Naive thymus-derived CD4-positive, alpha-beta T cell (primary cell): ENCODE results near the gene CALCB. TPM values are rescaled to one million over a fixed set of nuclear protein-coding genes. Genes with fewer than 3 reads are reported as not detected.
"Not testable (repeated sequence)": the region's sequence is repeated elsewhere in the genome, so short reads cannot be mapped to it uniquely, and the experiment has no call there.

Experiments
- ATAC-seq: fragments of 150-1000 bp; cut with Tn5 transposase; 2 replicates; pipeline ENCODE4 v1.10.0; 2021; ENCODE audit warnings: mild to moderate bottlenecking, moderate library complexity
- CTCF ChIA-PET: fragments of 350-600 bp; sonication (Branson Sonifier 250); formaldehyde crosslinking; loops from one replicate; lab custom pipeline; 2021; ENCODE audit warnings: antibody characterized with exemption; lab: Charles Lee
- POLR2A ChIA-PET: fragments of 350-600 bp; sonication (Branson Sonifier 250); formaldehyde crosslinking; loops from one replicate; lab custom pipeline; 2021; ENCODE audit warnings: antibody characterized with exemption, inconsistent platforms; lab: Charles Lee
- DNase-seq, 9 donors: peaks; one replicate each; pipeline versions ENCODE4 v3.0.0 to v3.0.0-alpha.2; 2020 to 2022; ENCODE audit warnings: mixed read lengths in 1 of 9
- H3K27ac ChIP-seq: one replicate; pipeline ENCODE4 v1.7.0; 2013; ENCODE audit warnings: mild to moderate bottlenecking, low read depth, low read length, moderate library complexity
- H3K27me3 ChIP-seq, 2 donors: one replicate each; pipeline ENCODE4 v1.7.0; 2013; ENCODE audit warnings: low read length in 2 of 2, mild to moderate bottlenecking in 2 of 2, moderate library complexity in 2 of 2; ENCODE audit not compliant: control insufficient read depth in 2 of 2, insufficient read depth in 2 of 2
- H3K36me3 ChIP-seq, 3 experiments: 1 replicate in 2 of 3; 2 replicates in 1 of 3; pipeline ENCODE4 v1.7.0; 2013; ENCODE audit warnings: low read length in 3 of 3, mild to moderate bottlenecking in 3 of 3, moderate library complexity in 1 of 3; ENCODE audit not compliant: insufficient read depth in 3 of 3, control insufficient read depth in 2 of 3
- H3K4me1 ChIP-seq, 2 donors: one replicate each; pipeline ENCODE4 v1.7.0; 2013; ENCODE audit warnings: low read length in 2 of 2, mild to moderate bottlenecking in 2 of 2, moderate library complexity in 1 of 2; ENCODE audit not compliant: control insufficient read depth in 2 of 2, insufficient read depth in 2 of 2
- H3K4me3 ChIP-seq: 2 replicates; pipeline ENCODE4 v1.7.0; 2013; ENCODE audit warnings: mild to moderate bottlenecking, low read length
- H3K9me3 ChIP-seq, 3 experiments: 1 replicate in 2 of 3; 2 replicates in 1 of 3; pipeline ENCODE4 v1.7.0; 2013; ENCODE audit warnings: low read length in 3 of 3; ENCODE audit not compliant: control insufficient read depth in 2 of 3
- H3K27ac Mint-ChIP-seq, 9 donors: one replicate each; pipeline ENCODE4 v1.8.0; 2020 to 2022; ENCODE audit warnings: mixed read lengths in 9 of 9, mild to moderate bottlenecking in 8 of 9, moderate library complexity in 5 of 9, inconsistent platforms in 2 of 9
- H3K27me3 Mint-ChIP-seq, 5 donors: one replicate each; pipeline ENCODE4 v1.8.0; 2021 to 2022; ENCODE audit warnings: mixed read lengths in 5 of 5, mild to moderate bottlenecking in 1 of 5
- H3K36me3 Mint-ChIP-seq, 5 donors: one replicate each; pipeline ENCODE4 v1.8.0; 2020 to 2022; ENCODE audit warnings: mixed read lengths in 5 of 5, mild to moderate bottlenecking in 3 of 5, inconsistent platforms in 1 of 5
- H3K4me1 Mint-ChIP-seq, 7 donors: one replicate each; pipeline ENCODE4 v1.8.0; 2020 to 2022; ENCODE audit warnings: mixed read lengths in 7 of 7, mild to moderate bottlenecking in 3 of 7, inconsistent platforms in 1 of 7
- H3K4me3 Mint-ChIP-seq, 10 donors: one replicate each; pipeline ENCODE4 v1.8.0; 2020 to 2022; ENCODE audit warnings: mild to moderate bottlenecking in 10 of 10, mixed read lengths in 10 of 10, moderate library complexity in 6 of 10, inconsistent platforms in 2 of 10
- H3K9me3 Mint-ChIP-seq, 11 donors: one replicate each; pipeline ENCODE4 v1.8.0; 2020 to 2022; ENCODE audit warnings: mixed read lengths in 11 of 11, mild to moderate bottlenecking in 4 of 11, inconsistent platforms in 1 of 11, moderate library complexity in 1 of 11
- intact Hi-C, 2 donors: fragments of 100-400 bp; cut with micrococcal nuclease; formaldehyde crosslinking; loops; one replicate each; pipeline ENCODE4 v1.15.1; 2023
- polyA plus RNA-seq, 2 donors: library from polyadenylated mRNA; unstranded; fragments of 300-500 nt; fragmentation: Illumina TruSeq; gene quantifications; one replicate each; pipeline ENCODE4 v1.2.3, GENCODE V29; 2021
- total RNA-seq, 6 experiments: library from RNA in 5 of 6; stranded (reverse) in 5 of 6; gene quantifications; 1 replicate in 5 of 6; 2 replicates in 1 of 6; pipeline ENCODE4 v1.2.3 and lab custom pipeline; 2021 to 2026

The CALCB gene, protein sequence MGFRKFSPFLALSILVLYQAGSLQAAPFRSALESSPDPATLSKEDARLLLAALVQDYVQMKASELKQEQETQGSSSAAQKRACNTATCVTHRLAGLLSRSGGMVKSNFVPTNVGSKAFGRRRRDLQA
- total RNA-seq (1 to 10 TPM in 3 of 5 experiments, under 1 TPM in 2; 0.59 to 1.1 (median 1.0) TPM), polyA plus RNA-seq (under 1 TPM; 0.18 to 0.32 TPM), total RNA-seq (lab: John Stamatoyannopoulos, UW) (1.7 reads per million, percentile 7 among the genes with 10 or more reads in this experiment)

DNA sequence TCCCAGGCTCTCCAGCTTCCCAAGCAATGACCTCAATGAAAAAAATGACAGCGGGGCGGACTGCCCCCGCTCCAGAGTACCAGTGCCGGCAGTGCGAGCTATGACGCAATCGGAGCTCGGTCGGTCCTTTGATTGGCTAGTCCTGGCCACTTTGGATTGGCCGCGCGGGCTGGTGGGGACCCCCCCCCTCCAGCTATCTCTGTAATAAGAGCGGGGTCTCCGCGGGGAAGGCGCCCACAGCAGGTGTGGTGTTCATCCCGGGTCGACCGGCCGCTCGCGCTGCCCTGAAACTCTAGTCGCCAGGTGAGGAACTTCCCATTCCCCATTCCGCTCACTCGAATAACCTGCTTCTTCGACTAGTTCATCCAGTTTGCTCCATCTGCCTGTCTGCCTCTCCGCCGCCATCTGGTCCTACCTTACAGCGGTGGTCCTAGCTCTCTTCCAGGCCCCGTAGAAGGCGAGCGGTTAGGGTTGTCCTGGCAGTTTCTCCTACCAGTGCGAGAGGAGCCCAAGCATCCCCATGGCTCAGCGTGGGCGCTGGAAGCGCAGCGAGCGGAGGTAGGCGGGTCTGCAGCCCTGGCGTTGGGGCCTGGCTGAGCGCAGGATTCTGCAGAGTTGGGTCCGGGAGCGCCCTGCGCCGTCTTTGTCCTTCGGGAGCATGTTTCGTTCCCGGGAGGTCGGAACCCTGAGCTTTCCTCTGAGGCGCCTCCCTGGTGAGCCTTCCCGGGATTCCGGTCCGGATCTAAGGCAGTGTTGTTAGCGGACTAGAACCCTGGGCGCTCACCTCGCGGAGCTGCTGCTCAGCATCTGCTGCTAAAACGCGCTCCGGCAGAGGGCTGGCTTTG is at the start of gene CALCB:
TSS of gene CALCB (plus strand) at position 233 of the 845 bp plus-strand sequence. CDS start 1,126 bp downstream, outside the sequence.
- CTCF ChIA-PET = interaction anchor here (0.6 to 5.9 kb wide), 4 partner anchors 11 to 655 kb away, joined by 4 to 110 read pairs (median 5); no protein-coding TSS in a partner anchor

DNA sequence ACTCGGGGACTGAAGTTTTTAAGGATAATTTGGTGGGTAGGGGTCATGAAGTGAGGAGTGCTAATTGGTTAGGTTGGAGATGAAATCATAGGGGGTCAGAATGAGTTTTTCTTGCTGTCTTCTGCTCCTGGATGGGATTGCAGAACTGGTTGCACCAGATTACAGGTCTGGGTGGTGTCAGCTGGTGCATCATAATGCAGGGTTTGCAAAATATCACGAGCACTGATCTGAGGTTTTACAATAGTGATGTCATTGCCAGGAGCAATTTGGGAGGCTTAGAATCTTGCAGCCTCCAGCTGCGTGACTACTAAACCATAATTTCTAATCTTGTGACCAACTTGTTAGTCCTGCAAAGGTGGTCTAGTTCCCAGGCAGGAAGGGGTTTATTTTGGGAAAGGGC is 46.4 kb upstream of the CALCB start:
- Histone ChIP-seq H3K27me3 (no peaks in the 10 kb centered on the region), H3K4me3 (no peak overlapping the region), H3K9me3 (no peaks in the 10 kb centered on the region), H3K27ac (no peak overlapping the region), H3K4me1 (no peaks in the 10 kb centered on the region), H3K36me3 (no peaks in the 10 kb centered on the region)
- H3K4me1 Mint-ChIP-seq = peaks cover 0 to 5% (median 0%) of the 10 kb centered on the region in 7 donors
- H3K4me3 Mint-ChIP-seq = no peak overlapping the region
- peaks cover 0 to 1% (median 0%) of the 10 kb centered on the region in 5 donors for H3K36me3 Mint-ChIP-seq
- peaks cover 0 to 5% (median 0%) of the 10 kb centered on the region in 11 donors for H3K9me3 Mint-ChIP-seq
- DNase-seq (no peak), ATAC-seq (no peak)
- peaks cover 0 to 36% (median 16%) of the 10 kb centered on the region in 5 donors for H3K27me3 Mint-ChIP-seq
- POLR2A ChIA-PET = no interaction called here
- intact Hi-C loops = no loop called here
- no peak overlapping the region for H3K27ac Mint-ChIP-seq
- CTCF ChIA-PET = no interaction called here

More for the DNA sequence above, at the start of gene CALCB:
- H3K4me1 Mint-ChIP-seq = peaks cover 12 to 23% (median 17%) of the 10 kb centered on the region in 7 donors
- H3K4me1 ChIP-seq = peaks cover 6 to 14% of the 10 kb centered on the region in 2 donors
- peaks cover 11 to 44% (median 14%) of the 10 kb centered on the region in 5 donors for H3K27me3 Mint-ChIP-seq
- H3K4me3 Mint-ChIP-seq = peak within 1 kb of the TSS; percentile 76 to 95 (median 86)
- no peaks in the 10 kb centered on the region for H3K36me3 ChIP-seq
- intact Hi-C loops = loop anchor here (1.0 to 10.0 kb wide), 9 partner anchors 99 to 1609 kb away; partner anchors contain the start of genes PSMA1 (in 2 of the 2), BTBD10 (in 1 of the 2), FAR1 (in 1 of the 2) and RRAS2 (in 1 of the 2)
- POLR2A ChIA-PET = interaction anchor here (1.1 to 1.2 kb wide), 2 partner anchors 167 to 755 kb away, joined by 3 to 5 read pairs; no protein-coding TSS in a partner anchor
- peaks cover 4% of the 10 kb centered on the region in 2 donors for H3K27me3 ChIP-seq
- ATAC-seq (no peak), DNase-seq (peak in 7 of 9 donors; percentile 5 to 50 (median 17))
- peaks cover 0 to 19% (median 8%) of the 10 kb centered on the region in 11 donors for H3K9me3 Mint-ChIP-seq
- H3K9me3 ChIP-seq = no peaks in the 10 kb centered on the region
- peak within 1 kb of the TSS; percentile 41 for H3K4me3 ChIP-seq
- H3K36me3 Mint-ChIP-seq = peaks cover 0 to 7% (median 4%) of the 10 kb centered on the region in 5 donors
- H3K27ac Mint-ChIP-seq = peak within 1 kb of the TSS in 4 of 9 donors; percentile 29 to 86 (median 56)
- H3K27ac ChIP-seq = no peak within 1 kb of the TSS

DNA sequence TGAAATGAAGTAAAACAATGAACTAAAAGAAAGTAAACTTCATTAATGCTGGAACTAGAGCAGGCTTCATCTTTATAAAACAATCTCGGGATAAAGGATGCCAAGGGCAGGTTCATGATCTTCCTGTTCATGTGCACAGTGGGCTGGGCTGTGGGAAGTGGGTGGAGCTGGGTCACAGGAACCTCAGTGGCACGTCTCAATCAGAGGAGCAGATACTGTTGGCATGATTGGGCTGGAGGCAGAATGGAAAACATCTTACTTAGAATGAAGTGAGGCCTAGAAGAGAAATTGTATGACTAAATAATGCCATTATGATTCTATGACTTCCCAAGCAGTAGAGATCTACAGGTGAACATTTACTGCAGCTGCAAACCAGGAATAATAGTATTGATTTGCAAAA is 45.4 kb upstream of the CALCB start:
- Mint-ChIP-seq H3K36me3 (no peaks in the 10 kb centered on the region), H3K4me3 (no peak overlapping the region), H3K27me3 (peaks cover 0 to 37% (median 15%) of the 10 kb centered on the region in 5 donors), H3K4me1 (peaks cover 0 to 5% (median 0%) of the 10 kb centered on the region in 7 donors), H3K27ac (no peak overlapping the region), H3K9me3 (peaks cover 0 to 5% (median 0%) of the 10 kb centered on the region in 11 donors)
- H3K4me3 ChIP-seq = no peak overlapping the region
- H3K27me3 ChIP-seq = no peaks in the 10 kb centered on the region
- no peaks in the 10 kb centered on the region for H3K4me1 ChIP-seq
- H3K9me3 ChIP-seq = no peaks in the 10 kb centered on the region
- intact Hi-C loops = no loop called here
- H3K36me3 ChIP-seq = no peaks in the 10 kb centered on the region
- ChIA-PET CTCF (no interaction called here), POLR2A (no interaction called here)
- ATAC-seq (no peak), DNase-seq (no peak)
- H3K27ac ChIP-seq = no peak overlapping the region

DNA sequence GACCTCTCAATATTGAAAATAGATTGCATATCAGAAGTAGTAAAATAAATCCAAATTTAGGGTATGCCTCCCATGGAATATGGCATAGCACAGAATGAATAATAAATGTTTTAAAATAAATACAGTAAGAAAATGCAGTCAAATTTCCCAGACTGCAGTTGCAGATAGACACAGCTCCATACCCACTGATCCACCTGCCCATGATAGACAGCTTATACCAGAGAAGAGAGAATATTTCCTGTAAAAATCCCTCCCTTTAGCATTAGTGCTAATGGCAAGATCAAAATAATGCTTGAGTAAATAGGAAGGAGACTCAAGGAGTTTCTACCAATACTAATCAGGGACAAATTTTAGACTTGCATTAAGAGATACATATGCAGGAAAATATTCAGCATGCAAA is 45.0 kb upstream of the CALCB start:
- Histone ChIP-seq H3K27me3 (no peaks in the 10 kb centered on the region), H3K27ac (no peak overlapping the region), H3K36me3 (no peaks in the 10 kb centered on the region), H3K4me3 (no peak overlapping the region), H3K9me3 (no peaks in the 10 kb centered on the region), H3K4me1 (no peaks in the 10 kb centered on the region)
- POLR2A ChIA-PET = no interaction called here
- H3K27me3 Mint-ChIP-seq = peaks cover 0 to 41% (median 19%) of the 10 kb centered on the region in 5 donors
- H3K36me3 Mint-ChIP-seq = no peaks in the 10 kb centered on the region
- no peak for ATAC-seq
- H3K27ac Mint-ChIP-seq = no peak overlapping the region
- H3K4me3 Mint-ChIP-seq = no peak overlapping the region
- CTCF ChIA-PET = no interaction called here
- no peak for DNase-seq
- peaks cover 0 to 5% (median 0%) of the 10 kb centered on the region in 7 donors for H3K4me1 Mint-ChIP-seq
- peaks cover 0 to 5% (median 0%) of the 10 kb centered on the region in 11 donors for H3K9me3 Mint-ChIP-seq
- intact Hi-C loops = no loop called here

DNA sequence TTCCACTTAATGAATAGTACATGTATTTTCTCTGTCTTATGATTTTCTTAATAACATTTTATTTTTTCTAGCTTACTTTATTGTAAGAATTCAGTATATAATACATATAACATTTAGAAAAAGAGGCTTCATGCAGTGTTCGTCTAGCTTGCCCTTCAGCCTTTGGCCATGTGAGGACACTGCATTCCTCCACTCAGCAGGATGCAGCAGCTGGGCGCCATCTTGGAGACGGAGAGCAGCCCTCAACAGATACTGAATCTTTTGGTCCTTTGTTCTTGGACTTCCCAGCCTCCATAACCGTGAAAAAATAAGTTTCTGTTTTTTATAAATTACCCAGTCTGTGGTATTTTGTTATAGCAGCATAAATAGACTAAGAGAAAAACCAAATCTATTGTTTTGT is 41.4 kb upstream of the CALCB start:
- H3K27me3 ChIP-seq, DNase-seq, POLR2A ChIA-PET, H3K36me3 Mint-ChIP-seq, CTCF ChIA-PET, H3K4me3 Mint-ChIP-seq, H3K9me3 Mint-ChIP-seq, intact Hi-C loops, H3K36me3 ChIP-seq, H3K4me1 ChIP-seq, H3K27ac ChIP-seq, H3K27ac Mint-ChIP-seq, ATAC-seq, H3K4me3 ChIP-seq, H3K4me1 Mint-ChIP-seq, H3K9me3 ChIP-seq: not testable (repeated sequence)
- peaks cover 0 to 34% (median 27%) of the 10 kb centered on the region in 5 donors for H3K27me3 Mint-ChIP-seq

DNA sequence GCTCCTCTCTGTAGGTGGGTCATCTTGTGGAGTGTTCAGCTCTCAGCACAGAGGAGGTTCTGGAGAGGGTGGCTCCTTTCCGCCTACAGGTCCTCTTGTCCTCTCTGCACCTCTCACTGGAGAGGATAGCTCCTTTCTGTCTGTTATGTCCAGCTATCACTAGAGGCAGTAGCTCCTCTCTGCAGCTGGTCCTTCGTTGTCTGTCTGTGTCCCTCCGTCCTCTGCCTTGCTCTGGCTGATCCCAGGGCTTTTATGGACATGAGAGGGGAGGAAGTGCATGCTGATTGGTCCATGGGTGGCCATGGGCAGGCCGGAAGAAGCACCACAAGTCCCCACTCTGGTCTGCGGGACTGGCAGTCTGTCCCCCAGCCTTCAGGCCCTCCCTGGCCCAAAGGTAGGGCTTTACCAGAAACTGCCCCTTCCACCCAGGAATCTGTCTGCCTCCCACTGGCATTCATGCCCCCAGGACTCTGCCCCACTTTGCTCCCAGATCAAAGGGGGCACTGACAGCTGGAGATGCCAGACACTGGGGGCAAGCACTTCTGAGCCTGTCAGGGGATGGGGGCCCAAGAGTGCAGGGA is 38.6 kb upstream of the CALCB start:
- no peak overlapping the region for H3K27ac ChIP-seq
- no peaks in the 10 kb centered on the region for H3K4me1 ChIP-seq
- no peaks in the 10 kb centered on the region for H3K36me3 Mint-ChIP-seq
- no peaks in the 10 kb centered on the region for H3K4me1 Mint-ChIP-seq
- DNase-seq (no peak), ATAC-seq (no peak)
- H3K4me3 ChIP-seq = no peak overlapping the region
- POLR2A ChIA-PET = no interaction called here
- no peak overlapping the region for H3K27ac Mint-ChIP-seq
- intact Hi-C loops = no loop called here
- peaks cover 0 to 5% (median 0%) of the 10 kb centered on the region in 11 donors for H3K9me3 Mint-ChIP-seq
- H3K9me3 ChIP-seq = no peaks in the 10 kb centered on the region
- H3K27me3 ChIP-seq = no peaks in the 10 kb centered on the region
- CTCF ChIA-PET = no interaction called here
- H3K36me3 ChIP-seq = no peaks in the 10 kb centered on the region
- no peak overlapping the region for H3K4me3 Mint-ChIP-seq
- peaks cover 0 to 41% (median 23%) of the 10 kb centered on the region in 5 donors for H3K27me3 Mint-ChIP-seq
